HepG2 (cell line): ENCODE measurements around the gene URB1. TPM values are rescaled to one million over a fixed set of nuclear protein-coding genes. Genes with fewer than 3 reads are reported as not detected.

Source experiments
- ARNT ChIP-seq: fragments of 450-650 bp; IDR thresholded peaks from 2 replicates; pipeline ENCODE4 v1.6.1; 2017
- BHLHE40 ChIP-seq: IDR thresholded peaks from 2 replicates; pipeline ENCODE4 v1.6.1; 2011; ENCODE audit warnings: low read length, improper control_type of control experiment
- CBFB ChIP-seq: sonication (generic); formaldehyde crosslinking; IDR thresholded peaks from 2 replicates; pipeline ENCODE4 v1.4.0; 2020; ENCODE audit warnings: missing genetic modification reagents
- FLYWCH1 ChIP-seq: sonication (generic); formaldehyde crosslinking; IDR thresholded peaks from 2 replicates; pipeline ENCODE4 v1.8.1; 2023; ENCODE audit warnings: mild to moderate bottlenecking, missing genetic modification reagents
- NAIF1 ChIP-seq: sonication (generic); formaldehyde crosslinking; IDR thresholded peaks from 2 replicates; pipeline ENCODE4 v1.5.0; 2020; ENCODE audit warnings: mild to moderate bottlenecking, missing genetic modification reagents, borderline replicate concordance
- STAT6 ChIP-seq: sonication (generic); formaldehyde crosslinking; IDR thresholded peaks from 2 replicates; pipeline ENCODE4 v1.4.0; 2020; ENCODE audit warnings: missing genetic modification reagents, mild to moderate bottlenecking, borderline replicate concordance
- TAF15 ChIP-seq: fragments of 200-400 bp; formaldehyde crosslinking; IDR thresholded peaks from one replicate; pipeline ENCODE4 v1.6.1; 2018; ENCODE audit warnings: mild to moderate bottlenecking, low read depth, low read length; ENCODE audit not compliant: poor library complexity, severe bottlenecking
- TBP ChIP-seq: sonication (generic); formaldehyde crosslinking; IDR thresholded peaks from 2 replicates; pipeline ENCODE4 v1.5.0; 2020; ENCODE audit warnings: missing genetic modification reagents
- ZNF343 ChIP-seq: sonication (generic); formaldehyde crosslinking; IDR thresholded peaks from 2 replicates; pipeline ENCODE4 v1.4.0; 2020; ENCODE audit warnings: mild to moderate bottlenecking, missing genetic modification reagents
- ZNF7 ChIP-seq: IDR thresholded peaks from 2 replicates; pipeline ENCODE4 v1.6.1; 2016; ENCODE audit warnings: missing biosample characterization, missing genetic modification reagents
- polyA plus RNA-seq, 8 experiments: library from polyadenylated mRNA; depleted of rRNA in 3 of 8; stranded (reverse) in 7 of 8; unstranded in 1 of 8; fragments of >200 nt; fragmentation: Illumina TruSeq in 4 of 8; extraction: Trizol in 4 of 8; gene quantifications; 2 replicates each; pipeline versions ENCODE4 v1.2.1 to v1.2.3, GENCODE V29; 2011 to 2016; ENCODE audit warnings: low read depth in 4 of 8, missing spikeins in 1 of 8, mixed read lengths in 1 of 8; ENCODE audit not compliant: insufficient read depth in 1 of 8
- total RNA-seq, 5 experiments: library from RNA; depleted of rRNA; stranded (reverse); fragments of >200 nt; fragmentation: Illumina TruSeq; extraction: Trizol; gene quantifications; 2 replicates each; pipeline ENCODE4 v1.2.3, GENCODE V29; 2016; ENCODE audit warnings: low read depth in 1 of 5
- TF ChIP-seq, protein P1 (sequence below): sonication (generic); formaldehyde crosslinking; IDR thresholded peaks from 2 replicates; pipeline ENCODE4 v1.8.1; 2022; ENCODE audit warnings: low read depth, mild to moderate bottlenecking, missing genetic modification reagents
- TF ChIP-seq, protein P2 (sequence below): sonication (generic); formaldehyde crosslinking; IDR thresholded peaks from 2 replicates; pipeline ENCODE4 v1.9.0; 2022; ENCODE audit warnings: low read depth, missing genetic modification reagents
- TF ChIP-seq, protein P3 (sequence below), 2 experiments: IDR thresholded peaks; 2 replicates each; pipeline ENCODE4 v1.6.1; 2011 to 2012; ENCODE audit warnings: low read length in 2 of 2, borderline replicate concordance in 1 of 2, low read depth in 1 of 2, mild to moderate bottlenecking in 1 of 2, moderate library complexity in 1 of 2

URB1 gene
- total and polyA plus RNA-seq, 2 of the 13 experiments (the other 11 are each of a cell fraction or from before 2014, with no cell fraction given), result 4.5 to 16.7 TPM

DNA sequence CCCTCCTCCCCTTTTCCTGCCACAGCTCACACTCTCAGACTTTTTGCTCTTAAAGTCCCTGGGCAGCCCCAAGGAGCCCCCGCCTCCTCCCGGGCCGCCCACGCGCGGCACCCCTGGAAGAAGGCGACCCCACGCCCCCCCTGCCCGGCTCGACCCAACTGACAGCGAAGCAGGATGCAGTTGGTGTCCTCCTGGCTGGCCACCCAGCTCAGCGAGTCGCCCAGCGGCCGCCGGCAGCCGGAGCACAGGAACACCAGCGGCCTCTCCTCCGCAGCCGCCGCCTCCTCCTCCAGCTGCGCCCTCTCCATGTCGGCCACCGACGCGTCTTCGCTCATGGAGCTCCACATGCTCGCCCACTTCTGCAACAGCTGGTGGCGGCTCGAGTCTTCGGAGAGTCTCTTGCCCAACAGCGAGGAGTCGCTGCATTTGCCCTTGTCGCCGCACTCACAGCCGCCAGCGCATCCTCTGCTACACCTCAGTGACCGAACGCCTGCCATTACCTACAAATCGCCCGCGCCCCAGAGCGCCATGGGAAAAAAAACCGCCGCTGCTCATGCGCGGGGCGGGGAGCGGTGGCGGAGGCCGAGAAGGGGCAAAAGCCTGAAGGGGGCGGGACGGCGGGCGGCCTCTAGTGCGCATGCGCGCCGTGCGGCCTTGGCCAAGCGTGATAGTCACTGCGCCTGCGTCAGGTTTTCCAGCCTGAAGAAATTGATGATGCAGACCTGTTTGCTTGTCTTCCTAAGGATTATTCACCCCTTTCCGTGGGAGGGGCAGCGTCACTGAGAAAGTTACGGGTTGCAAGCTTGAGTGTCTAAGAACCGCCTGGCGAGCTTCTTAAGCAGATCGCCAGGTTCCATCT, 114.1 kb downstream of the URB1 start, which contains the start of gene MIS18A (continued):
- TF ChIP-seq, protein P1, sequence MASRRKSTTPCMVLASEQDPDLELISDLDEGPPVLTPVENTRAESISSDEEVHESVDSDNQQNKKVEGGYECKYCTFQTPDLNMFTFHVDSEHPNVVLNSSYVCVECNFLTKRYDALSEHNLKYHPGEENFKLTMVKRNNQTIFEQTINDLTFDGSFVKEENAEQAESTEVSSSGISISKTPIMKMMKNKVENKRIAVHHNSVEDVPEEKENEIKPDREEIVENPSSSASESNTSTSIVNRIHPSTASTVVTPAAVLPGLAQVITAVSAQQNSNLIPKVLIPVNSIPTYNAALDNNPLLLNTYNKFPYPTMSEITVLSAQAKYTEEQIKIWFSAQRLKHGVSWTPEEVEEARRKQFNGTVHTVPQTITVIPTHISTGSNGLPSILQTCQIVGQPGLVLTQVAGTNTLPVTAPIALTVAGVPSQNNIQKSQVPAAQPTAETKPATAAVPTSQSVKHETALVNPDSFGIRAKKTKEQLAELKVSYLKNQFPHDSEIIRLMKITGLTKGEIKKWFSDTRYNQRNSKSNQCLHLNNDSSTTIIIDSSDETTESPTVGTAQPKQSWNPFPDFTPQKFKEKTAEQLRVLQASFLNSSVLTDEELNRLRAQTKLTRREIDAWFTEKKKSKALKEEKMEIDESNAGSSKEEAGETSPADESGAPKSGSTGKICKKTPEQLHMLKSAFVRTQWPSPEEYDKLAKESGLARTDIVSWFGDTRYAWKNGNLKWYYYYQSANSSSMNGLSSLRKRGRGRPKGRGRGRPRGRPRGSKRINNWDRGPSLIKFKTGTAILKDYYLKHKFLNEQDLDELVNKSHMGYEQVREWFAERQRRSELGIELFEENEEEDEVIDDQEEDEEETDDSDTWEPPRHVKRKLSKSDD (CRISPR knock-in tag), result no peak
- TF ChIP-seq, protein P2, sequence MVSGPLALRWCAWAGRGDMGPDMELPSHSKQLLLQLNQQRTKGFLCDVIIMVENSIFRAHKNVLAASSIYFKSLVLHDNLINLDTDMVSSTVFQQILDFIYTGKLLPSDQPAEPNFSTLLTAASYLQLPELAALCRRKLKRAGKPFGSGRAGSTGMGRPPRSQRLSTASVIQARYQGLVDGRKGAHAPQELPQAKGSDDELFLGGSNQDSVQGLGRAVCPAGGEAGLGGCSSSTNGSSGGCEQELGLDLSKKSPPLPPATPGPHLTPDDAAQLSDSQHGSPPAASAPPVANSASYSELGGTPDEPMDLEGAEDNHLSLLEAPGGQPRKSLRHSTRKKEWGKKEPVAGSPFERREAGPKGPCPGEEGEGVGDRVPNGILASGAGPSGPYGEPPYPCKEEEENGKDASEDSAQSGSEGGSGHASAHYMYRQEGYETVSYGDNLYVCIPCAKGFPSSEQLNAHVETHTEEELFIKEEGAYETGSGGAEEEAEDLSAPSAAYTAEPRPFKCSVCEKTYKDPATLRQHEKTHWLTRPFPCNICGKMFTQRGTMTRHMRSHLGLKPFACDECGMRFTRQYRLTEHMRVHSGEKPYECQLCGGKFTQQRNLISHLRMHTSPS (CRISPR knock-in tag), result no peak
- TF ChIP-seq BHLHE40 (no peak), NAIF1 (CRISPR knock-in tag) (no peak), ARNT (no peak), ZNF7 (no peak), CBFB (peak; percentile 63; the same call in 1 of the 2 replicates), TBP (CRISPR knock-in tag) (no peak), TAF15 (no peak), FLYWCH1 (no peak), ZNF343 (CRISPR knock-in tag) (no peak), STAT6 (CRISPR knock-in tag) (no peak)
- TF ChIP-seq, protein P3, sequence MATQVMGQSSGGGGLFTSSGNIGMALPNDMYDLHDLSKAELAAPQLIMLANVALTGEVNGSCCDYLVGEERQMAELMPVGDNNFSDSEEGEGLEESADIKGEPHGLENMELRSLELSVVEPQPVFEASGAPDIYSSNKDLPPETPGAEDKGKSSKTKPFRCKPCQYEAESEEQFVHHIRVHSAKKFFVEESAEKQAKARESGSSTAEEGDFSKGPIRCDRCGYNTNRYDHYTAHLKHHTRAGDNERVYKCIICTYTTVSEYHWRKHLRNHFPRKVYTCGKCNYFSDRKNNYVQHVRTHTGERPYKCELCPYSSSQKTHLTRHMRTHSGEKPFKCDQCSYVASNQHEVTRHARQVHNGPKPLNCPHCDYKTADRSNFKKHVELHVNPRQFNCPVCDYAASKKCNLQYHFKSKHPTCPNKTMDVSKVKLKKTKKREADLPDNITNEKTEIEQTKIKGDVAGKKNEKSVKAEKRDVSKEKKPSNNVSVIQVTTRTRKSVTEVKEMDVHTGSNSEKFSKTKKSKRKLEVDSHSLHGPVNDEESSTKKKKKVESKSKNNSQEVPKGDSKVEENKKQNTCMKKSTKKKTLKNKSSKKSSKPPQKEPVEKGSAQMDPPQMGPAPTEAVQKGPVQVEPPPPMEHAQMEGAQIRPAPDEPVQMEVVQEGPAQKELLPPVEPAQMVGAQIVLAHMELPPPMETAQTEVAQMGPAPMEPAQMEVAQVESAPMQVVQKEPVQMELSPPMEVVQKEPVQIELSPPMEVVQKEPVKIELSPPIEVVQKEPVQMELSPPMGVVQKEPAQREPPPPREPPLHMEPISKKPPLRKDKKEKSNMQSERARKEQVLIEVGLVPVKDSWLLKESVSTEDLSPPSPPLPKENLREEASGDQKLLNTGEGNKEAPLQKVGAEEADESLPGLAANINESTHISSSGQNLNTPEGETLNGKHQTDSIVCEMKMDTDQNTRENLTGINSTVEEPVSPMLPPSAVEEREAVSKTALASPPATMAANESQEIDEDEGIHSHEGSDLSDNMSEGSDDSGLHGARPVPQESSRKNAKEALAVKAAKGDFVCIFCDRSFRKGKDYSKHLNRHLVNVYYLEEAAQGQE (IDR thresholded peaks at IDR 0.05; ENCODE audit: borderline replicate concordance in 1 of 2, low read depth in 1 of 2, low read length in 2 of 2), result no peak
